Articular chondrocyte of knee joint (primary cell): ENCODE results near the gene PAGE5. TPM values are rescaled to one million over a fixed set of nuclear protein-coding genes. Genes with fewer than 3 reads are reported as not detected.

Experiments used
- total RNA-seq: library from RNA; depleted of rRNA; stranded (reverse); fragments of >200 nt; gene quantifications from 2 replicates; pipeline ENCODE4 v1.2.3, GENCODE V29; 2012

Gene PAGE5, protein sequence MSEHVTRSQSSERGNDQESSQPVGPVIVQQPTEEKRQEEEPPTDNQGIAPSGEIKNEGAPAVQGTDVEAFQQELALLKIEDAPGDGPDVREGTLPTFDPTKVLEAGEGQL
- not detected in 2 replicates for total RNA-seq

DNA sequence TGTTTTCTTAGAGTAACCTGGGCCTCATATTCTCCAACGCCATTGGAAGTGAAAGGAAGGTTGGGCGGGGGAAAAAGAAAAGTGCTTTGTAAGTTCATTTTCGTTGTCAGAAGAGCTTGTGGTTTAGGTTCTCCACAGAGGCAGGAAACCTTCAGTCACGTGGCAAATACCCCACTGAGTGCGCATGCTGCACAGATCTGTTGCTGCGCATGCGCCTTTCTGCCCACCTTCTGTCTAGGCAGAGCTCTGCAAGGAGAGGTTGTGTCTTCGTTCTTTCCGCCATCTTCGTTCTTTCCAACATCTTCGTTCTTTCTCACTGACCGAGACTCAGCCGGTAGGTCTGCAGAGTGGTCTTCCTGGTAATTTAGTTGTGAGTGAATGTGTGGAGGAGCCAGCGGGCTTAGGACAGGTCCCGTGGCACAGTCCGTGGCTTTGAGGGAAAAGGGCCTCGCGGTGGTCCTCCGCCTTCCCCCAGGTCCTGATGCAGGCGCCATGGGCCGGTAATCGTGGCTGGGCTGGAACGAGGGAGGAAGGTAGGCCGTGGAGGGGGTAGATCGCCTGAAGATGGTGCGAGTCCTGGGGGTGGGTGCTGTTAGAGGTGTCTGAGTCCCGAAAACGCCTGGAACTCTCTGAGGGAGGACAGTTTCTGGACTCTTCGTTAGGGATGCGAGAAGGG lies at the start of gene PAGE5:
Gene PAGE5 (plus strand): TSS at position 228 of the 676 bp plus-strand sequence. CDS start 1,037 bp downstream, outside the sequence.

DNA sequence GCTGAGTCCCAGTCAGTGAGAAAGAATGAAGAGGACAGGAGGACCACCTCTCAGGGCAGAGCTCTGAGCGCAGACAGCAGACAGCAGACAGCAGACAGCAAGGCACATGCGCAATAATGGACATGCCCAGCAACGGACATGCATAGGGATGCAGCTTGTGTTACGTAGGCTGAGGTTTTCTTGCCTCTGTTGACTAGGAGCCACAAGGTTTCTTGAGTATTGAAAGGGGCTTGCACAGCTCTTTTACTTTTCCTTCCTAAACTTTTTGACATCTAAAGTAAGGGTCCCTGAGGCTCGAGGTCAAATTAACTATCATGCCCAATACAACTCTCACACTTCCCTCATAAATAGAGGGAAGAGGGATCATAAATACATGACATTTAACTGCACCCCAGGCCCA lies 44.7 kb downstream of the PAGE5 start, which contains the start of gene PAGE3:
Gene PAGE3 (minus strand): TSS at position 101 of the 400 bp plus-strand sequence. CDS start 1,013 bp downstream, outside the sequence.

Other genes starting within 250 kb of the PAGE5 start
- 0.13 TPM in 1 of 2 replicates, not detected in the other for gene PFKFB1, start 226.2 kb upstream of the PAGE5 start, total RNA-seq
- 5.4 and 7.5 TPM in 2 replicates for gene APEX2, start 220.0 kb upstream of the PAGE5 start, total RNA-seq
- not detected in 2 replicates for gene ALAS2, start 189.4 kb upstream of the PAGE5 start, total RNA-seq
- not detected in 2 replicates for gene PAGE2B, start 145.3 kb upstream of the PAGE5 start, total RNA-seq
- gene PAGE2, start 131.3 kb upstream of the PAGE5 start, total RNA-seq: not detected in 2 replicates
- not detected in 2 replicates for gene PAGE3, start 44.6 kb downstream of the PAGE5 start, total RNA-seq
- 23.1 and 25.4 TPM in 2 replicates for gene MAGEH1, start 231.8 kb downstream of the PAGE5 start, total RNA-seq